Hematopoietic multipotent progenitor cell (in vitro differentiated cells): ENCODE measurements around the gene ALB. TPM values are rescaled to one million over a fixed set of nuclear protein-coding genes. Genes with fewer than 3 reads are reported as not detected.

Experiments
- DNase-seq, 3 donors: peaks; one replicate each; pipeline ENCODE4 v3.0.0-alpha.2; 2011 to 2015; ENCODE audit warnings: low read depth in 2 of 3, low spot score in 2 of 3
- total RNA-seq: library from RNA; depleted of rRNA; stranded (reverse); fragments of >200 nt; gene quantifications from one replicate; pipeline ENCODE4 v1.2.3, GENCODE V29; 2012

Gene ALB
- total RNA-seq, 1 donor: not detected

- DNase-seq: no peak
Observed at GRCh38 chr4:73429118-73429517, 25.0 kb downstream of the ALB start.

GRCh38 chr4:73429826-73430587 lies 25.9 kb downstream of the ALB start:
- DNase-seq: no peak

GRCh38 chr4:73431813-73432168 lies 27.7 kb downstream of the ALB start:
- no peak for DNase-seq

- no peak for DNase-seq
Observed at GRCh38 chr4:73432169-73433000, 28.3 kb downstream of the ALB start.

GRCh38 chr4:73433140-73433539 lies 29.1 kb downstream of the ALB start:
- peak in 1 of 3 donors; percentile 3 for DNase-seq

- no peak for DNase-seq
Observed at GRCh38 chr4:73434311-73434710, 30.2 kb downstream of the ALB start.

- no peak for DNase-seq
Observed at GRCh38 chr4:73435984-73436383, 31.9 kb downstream of the ALB start, which contains the start of gene AFP. AFP (plus strand) TSS chr4:73436221; CDS start chr4:73436263, 42 bp downstream.

GRCh38 chr4:73436674-73437557 lies 32.8 kb downstream of the ALB start:
- DNase-seq: no peak

GRCh38 chr4:73437558-73437956 lies 33.5 kb downstream of the ALB start:
- no peak for DNase-seq

GRCh38 chr4:73438048-73438447 lies 34.0 kb downstream of the ALB start:
- DNase-seq: no peak

- no peak for DNase-seq
Observed at GRCh38 chr4:73438582-73439215, 34.6 kb downstream of the ALB start.

- no peak for DNase-seq
Observed at GRCh38 chr4:73439445-73439844, 35.4 kb downstream of the ALB start.

GRCh38 chr4:73439991-73440390 lies 35.9 kb downstream of the ALB start:
- DNase-seq: no peak

GRCh38 chr4:73440653-73441052 lies 36.6 kb downstream of the ALB start:
- no peak for DNase-seq

GRCh38 chr4:73442275-73442674 lies 38.2 kb downstream of the ALB start:
- no peak for DNase-seq

- DNase-seq: no peak
Observed at GRCh38 chr4:73443224-73443623, 39.1 kb downstream of the ALB start.

GRCh38 chr4:73445383-73446335 lies 41.6 kb downstream of the ALB start:
- no peak for DNase-seq

GRCh38 chr4:73446336-73446938 lies 42.4 kb downstream of the ALB start:
- peak in 2 of 3 donors; percentile 26 to 74 for DNase-seq

- DNase-seq: no peak
Observed at GRCh38 chr4:73447671-73448070, 43.6 kb downstream of the ALB start.
